TTC549 (cell line): Measurements from ENCODE around the gene KMO.

Experiments used
- FAIRE-seq: peaks from 2 replicates; lab custom pipeline; 2012; peaks lifted over from hg19 to GRCh38; lab: Jason Lieb, UNC

The KMO gene

DNA sequence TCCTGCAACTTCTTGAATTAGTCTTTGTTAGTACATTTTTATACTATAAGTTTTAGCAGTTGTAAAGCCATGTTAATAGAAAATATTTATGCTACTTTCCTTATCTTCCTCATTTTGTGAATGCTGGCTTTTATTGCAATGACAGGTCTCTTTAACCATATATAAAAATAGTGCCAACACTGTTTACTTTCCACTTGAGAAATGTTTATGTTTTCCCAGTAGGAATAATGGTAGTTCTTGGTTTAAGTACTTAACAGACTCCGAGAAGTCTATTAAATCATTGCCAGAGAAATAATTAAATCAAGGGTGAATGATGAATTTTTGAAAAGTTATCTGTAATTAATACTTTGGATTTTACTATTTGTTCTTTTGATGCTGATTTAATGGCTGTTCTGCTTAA lies 98.3 kb downstream of the KMO start:
- FAIRE-seq, result no peak

DNA sequence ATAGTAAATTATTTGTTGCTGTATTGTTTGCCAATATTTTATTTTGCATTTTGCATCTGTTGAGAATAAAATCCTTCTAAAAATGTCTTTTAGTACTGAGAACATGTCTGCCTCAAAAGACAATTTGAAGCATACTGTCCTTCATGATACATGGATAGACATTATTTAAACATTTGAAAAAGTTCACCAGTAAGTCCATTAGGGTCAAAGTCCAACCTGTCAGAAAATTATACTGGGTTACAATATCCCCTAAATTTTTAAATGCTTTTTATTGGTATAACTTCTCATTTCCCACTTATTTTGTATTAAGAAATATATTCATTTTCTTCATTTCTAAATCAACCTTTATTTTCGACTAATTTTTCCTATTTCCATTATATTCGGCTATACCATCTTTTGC lies 98.7 kb downstream of the KMO start:
- FAIRE-seq, result no peak

DNA sequence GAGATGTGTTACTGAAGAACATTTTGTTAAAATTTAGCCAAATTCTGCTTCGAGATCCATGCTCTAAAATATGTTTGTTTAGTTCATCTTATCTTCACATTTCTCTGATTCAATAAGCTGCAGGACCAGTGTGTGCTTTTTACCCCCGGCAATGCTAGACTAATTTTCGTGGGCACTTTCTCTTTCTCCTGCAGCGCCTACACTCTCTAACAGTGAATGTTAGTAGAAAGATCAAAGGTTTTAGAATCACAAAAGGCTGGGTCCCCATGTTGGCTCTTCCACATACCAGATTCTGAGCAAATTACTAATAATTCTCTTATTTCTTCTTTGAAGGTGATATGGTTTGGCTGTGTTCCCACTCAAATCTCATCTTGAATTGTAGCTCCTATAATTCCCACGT lies 99.5 kb downstream of the KMO start:
- no peak for FAIRE-seq

DNA sequence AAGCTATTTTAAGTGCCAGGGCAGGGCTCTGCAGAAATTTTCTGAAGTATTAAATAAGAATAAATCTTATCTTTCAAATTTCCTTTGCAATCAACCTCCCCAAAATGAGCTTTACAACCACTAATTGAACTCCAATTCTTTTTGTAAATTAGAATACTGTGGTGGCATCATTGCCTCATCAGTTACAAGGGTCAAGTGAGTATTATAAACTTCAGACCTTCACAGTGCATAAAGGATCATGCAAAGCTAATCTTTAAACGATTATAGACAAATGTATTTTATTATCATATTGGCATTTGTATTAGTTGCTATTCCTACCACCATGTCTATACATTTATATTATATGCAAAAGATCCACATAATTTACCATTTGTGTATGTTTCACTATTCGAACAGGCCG lies 100.8 kb downstream of the KMO start:
- no peak for FAIRE-seq

DNA sequence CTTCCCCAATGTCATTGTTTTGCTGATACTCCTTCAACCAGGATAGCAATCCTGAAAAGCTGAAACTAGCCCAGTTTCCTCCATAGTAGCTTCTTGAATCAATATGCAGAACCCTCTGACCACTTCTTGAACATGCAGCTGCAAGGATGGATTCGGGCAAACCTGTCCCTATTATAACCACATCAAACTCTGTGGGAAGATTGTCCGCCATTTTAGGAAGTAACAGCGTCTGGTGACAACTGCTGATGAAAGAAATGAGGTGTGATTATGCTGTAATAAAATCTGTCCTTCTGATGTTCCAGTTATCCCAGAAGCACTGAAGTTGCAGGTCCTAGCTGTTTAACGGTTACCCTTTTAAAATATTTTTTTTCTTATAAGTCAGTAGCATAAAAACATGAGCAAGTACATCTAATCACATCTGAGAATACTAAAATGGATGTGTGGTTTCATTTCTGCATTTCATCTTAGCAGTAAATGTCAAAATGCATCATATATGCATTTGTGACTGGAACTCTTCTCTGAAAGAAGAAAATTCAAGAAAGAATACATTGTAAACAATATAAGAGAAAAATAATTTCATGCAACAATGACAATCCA lies 103.5 kb downstream of the KMO start:
- no peak for FAIRE-seq

DNA sequence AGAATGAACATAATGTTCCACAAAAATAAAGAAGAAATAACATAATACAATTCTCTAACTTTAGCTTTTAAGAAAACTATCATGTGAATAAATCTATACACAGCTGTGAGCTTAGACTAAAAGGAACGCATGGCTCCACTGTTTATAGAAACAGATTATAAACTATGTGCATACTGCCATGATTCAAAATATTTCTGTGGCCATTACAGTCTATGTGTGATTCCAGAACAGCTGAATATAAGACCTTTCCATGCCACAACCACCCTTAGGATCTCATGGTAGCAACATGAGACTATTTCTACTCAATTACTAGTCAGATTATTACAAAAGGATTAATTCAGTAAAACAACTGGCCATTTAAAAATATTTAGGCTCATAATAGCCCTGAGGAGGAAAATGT lies 104.1 kb downstream of the KMO start:
- no peak for FAIRE-seq

DNA sequence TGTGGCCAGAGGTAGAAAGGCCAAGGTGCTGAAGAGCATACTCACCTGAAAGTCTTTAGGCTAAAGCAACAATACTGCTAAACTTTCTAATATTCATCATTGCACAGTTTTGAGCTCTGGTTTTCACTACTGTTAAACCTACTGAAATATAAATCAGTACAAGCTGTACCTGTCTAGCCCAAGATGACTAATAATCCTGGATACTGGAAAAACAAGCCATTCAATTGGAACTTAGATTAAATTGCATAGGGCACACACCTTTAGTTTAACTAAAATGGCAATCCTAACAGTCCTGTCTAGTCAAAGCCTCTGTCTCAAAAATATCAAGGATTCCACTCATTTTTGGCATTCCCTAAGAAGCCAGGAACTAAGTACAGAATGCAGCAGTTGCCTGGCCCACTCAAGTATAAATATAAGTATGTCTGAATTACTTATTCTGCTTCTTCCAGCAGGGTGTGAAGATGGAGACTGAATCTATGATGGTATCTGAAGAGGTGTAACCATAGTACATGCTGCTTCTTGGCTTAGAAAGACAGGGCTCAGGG lies 104.9 kb downstream of the KMO start:
- FAIRE-seq, result no peak

DNA sequence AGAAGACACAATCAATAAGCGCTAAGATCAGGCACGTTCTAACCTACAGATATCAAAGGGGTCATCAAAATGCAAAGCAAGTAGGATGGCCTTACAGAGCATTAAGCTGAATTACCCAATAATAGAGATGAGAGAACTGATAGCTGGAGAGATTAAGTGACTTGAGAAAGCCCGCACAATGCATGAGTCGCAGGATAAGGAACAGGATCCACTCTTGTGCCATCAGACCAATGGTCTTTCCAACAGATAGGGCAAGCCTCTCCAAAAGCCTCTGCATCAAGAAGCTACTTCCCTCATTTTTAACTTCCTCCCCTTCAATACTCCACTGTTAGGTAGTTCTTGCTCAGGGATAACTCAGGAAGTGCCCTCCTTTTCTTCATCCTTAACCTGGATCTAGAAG lies 105.4 kb downstream of the KMO start:
- FAIRE-seq, result no peak

DNA sequence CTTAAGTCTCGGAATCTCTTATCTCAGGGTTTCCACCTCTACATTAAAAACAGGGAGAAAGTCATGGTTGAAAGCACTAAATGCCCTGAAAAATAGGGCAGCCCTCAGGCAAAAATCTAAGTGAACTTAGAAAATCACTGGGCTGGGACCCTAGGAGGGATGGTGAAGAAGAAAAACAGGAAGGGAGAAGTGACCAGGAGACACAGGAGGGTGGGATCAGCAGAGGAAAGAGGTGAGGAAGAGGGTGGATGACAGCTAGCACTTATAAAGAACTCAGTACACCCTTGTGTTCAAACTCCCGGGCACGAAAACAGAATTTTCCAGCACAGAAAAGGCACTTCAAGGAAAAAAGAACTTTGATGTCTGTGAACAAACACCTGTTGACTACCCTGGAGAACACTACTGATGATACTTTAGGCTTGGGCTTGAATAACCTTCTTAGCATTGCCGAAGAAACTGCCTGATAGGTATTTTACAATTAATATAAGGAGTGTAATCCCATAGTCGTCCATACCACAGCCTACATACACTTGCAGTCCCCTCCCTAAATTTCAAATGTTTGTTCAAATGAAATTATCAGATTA lies 106.0 kb downstream of the KMO start:
- FAIRE-seq, result no peak

DNA sequence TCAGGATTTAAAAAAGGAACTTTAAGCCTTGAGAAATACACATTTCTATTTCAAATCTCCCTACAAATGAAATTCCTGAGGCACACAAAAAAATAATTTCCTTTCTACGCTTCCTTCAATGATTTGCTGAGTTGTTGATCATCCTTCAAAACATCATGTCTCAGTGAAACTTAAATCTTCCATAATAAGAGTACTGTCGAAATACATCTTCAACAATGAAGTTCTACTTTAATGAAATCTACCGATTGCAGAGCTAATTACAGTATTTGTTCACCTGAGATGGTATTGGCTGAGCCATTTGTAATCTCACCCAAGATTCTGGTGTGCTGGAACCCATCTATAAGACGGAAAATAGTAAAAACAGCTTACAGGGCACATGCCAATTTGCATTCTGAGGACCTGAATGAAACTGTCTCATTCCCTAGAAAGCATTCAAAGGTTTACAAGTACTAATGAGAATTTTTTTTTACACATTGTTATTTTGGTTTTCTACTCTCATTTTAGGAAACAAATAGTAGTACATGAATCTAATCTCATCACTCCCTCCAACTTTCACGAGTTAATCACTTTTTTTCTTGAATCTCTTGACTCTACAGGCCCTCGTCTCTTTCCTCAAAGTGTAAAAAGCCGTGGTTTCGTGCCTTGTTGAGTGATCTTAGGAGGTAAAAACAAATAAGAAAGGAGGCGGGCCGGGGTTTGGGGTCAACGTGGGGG lies 106.9 kb downstream of the KMO start:
- no peak for FAIRE-seq

DNA sequence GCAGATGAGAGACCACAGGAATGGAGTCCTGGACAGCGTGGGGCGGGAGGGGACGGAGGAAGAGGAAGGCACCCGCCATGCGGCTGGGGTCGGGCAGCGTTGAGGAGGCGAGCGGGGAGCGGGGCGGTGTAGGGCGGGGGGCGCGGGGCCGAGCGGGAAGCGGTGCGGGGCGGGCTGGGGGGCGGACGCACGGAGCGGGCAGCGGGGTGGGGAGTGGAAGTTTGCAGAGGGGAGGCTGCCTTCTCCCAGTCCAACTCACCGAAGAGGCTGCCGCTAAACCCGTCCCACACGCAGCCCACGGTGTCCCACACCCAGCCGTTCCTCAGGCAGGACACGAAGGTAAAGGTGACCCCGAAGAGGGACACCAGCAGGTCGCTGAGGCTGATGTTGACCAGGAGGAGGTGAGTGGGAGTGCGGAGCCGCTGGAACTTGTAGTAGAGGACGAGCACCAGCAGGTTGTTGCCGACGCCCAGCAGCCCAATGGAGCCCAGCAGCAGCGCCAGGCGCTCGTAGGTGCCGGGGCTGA lies 107.5 kb downstream of the KMO start:
- FAIRE-seq, result no peak

DNA sequence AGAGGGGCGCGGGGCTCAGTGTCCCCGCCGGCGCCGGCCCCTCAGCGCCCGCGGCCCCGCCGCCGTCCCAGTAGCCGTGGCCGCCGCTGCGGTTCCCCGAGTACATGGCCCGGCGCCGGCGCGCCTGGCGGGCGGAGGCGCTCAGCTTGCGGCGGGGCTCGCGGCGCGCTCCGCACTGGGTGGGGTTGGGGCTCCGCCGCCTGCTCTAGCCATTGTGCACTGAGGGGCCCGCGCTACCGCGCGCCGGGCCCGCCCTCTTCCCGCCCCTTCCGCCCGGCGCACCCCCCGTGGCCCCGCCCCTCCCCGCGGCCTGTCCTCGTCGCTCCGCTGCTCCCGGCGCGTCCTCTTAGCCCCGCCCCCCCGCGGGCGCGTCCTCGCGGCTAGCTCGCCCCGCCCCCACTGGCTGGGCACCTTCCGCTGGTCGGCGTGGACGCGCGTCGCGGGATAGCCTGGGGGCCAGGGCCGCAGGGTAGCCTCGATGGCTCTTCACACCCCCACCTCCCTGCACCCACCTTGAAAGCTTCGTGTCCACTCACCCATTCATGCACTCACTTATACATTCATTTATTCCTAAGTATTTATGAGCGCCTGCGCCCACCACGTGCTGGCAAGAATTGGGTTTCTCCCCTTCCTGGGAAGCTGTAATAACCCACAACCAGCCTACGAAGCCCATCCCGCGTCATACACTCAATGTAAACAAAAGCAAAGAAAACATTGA lies 108.1 kb downstream of the KMO start, which contains the start of the genes CHML and OPN3:
Gene CHML, minus strand, starts transcription at position 221 of the 718 bp plus-strand sequence. CDS start 4,603 bp downstream, outside the sequence.
Gene OPN3, minus strand, starts transcription at position 221 of the 718 bp plus-strand sequence. Its CDS starts 115 bp downstream, at position 106.
- FAIRE-seq, result no peak

DNA sequence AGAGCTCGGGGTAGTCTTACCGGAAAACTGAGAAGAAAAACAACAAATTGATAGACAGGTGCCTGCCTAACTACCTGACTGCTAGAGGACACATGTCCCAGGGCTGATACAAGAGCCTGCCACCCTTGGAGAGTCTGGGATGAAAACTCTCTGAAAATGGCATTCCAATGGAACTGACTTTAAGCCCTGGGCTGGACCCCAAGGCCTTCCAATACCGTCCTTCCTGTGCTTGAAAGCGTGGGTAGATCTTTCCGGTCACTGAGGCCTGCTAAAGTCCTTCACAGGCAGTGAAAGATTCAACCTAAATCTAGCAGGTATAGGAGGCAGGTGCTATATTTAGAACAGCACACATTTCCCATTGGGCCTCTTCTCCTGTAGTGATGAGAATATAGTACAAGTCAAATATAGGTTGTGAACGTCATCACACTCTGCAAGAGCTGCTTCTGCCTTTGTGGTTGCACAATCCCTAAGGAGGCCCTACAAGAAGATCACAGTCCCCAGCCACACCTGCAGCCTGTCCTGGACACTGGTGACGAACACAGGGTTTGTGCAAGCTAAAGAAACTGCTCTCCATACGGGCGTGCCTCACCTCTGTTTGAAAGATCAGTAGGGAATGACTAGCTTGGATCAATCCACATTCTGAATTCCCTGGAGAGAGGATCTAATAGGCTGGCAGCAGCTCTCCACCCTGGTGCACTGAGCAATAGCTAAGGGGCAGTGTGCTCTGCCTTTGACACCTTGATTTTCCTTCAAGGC lies 108.9 kb downstream of the KMO start:
- no peak for FAIRE-seq

DNA sequence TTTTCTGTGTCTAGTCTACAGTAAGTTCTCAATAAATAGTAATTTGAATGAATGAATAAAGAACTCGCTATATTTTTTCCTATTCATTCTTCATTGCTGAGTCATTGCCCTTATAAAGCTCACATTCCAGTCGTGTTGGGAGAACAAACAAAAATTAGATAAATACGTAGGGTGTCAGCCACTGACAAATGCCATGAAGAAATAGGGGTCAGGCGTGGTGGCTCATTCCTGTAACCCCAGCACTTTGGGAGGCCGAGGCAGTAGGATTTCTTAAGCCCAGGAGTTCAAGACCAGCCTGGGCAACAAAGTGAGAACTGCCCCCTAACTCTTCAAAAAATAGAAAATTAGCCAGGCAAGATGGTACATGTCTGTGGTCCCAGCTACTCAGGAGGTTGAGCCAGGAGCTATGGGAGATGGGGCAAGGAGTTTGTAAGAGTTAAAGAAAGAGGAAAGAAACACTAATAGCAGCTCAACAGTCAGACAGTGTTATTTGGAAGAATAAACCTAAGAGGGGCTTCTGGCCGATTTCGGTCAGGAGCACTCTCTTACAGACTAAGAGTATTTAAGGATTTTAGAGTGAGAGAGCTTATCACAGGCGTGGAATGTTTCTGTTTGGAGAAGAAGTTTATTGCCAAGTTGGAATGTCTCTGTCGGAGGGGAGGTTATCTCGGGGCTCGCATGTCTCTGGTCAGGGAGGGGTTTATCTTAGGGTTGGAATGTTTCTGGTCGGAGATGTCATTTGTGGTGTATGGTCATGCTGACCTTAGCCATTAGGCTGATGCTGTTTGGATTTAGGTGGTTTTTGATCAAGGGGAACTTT lies 109.8 kb downstream of the KMO start:
- no peak for FAIRE-seq

DNA sequence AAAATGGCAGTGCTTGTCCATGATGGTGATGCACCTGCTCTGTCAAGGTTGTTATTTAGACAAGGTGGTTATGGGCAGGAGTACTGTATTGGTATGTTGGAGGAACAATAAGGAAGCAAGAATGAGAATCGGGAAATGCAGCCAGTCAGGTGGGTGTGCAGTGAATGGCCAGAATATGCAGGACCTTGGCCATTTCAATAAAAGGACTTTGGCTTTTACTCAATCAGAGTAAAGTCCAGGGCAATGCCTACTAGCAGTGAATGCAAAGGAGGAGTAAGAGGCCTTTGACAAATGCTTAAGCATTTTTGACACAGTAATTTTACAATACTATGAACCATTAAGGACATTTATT lies 110.4 kb downstream of the KMO start:
- FAIRE-seq, result no peak

DNA sequence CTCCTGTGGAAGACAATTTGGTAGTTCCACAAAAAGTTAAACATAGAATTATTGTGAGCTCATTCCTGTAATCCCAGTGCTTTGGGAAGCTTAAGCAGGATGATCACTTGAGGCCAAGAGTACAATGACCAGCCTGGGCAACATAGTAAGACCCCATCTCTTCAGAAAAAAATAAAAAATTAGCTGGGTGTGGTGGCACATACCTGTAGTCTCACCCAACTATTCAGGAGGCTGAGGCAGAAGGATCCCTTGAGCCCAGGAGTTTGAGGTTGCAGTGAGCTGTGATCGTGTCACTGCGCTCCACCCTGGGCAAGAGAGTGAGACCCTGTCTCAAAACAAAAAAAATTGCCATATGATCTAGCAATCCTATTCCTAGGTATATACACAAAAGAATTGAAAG lies 112.1 kb downstream of the KMO start:
- FAIRE-seq, result no peak

DNA sequence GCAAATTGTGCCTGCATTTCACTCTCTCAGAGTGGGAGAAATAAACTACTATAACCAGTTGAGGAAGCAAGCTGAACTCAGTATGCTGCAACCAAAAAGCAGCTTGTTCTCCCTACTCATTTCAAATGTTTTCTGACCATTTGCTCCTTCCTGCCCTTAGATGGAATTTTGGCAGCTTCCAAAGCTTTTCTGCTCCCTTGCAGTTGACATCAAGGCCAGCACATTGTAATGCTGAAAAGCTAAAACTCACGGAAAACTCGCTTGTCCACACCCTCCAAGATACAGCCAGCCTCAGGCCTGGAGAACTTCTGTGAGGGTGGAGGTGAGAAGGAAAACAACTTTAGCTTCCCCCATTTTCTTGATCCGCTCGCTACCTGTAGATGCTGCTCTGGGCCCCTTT lies 113.0 kb downstream of the KMO start:
- FAIRE-seq, result no peak
